SU-DHL-6 (cell line): ENCODE measurements around the gene KRT77.

Experiments used
- EZH2phosphoT487 ChIP-seq: fragments of 200-600 bp; sonication (generic), shearing (Covaris generic); conservative IDR thresholded peaks from 2 replicates; pipeline ENCODE4 v1.6.1; 2018; ENCODE audit warnings: mild to moderate bottlenecking, antibody characterized with exemption, low read length, moderate library complexity, mixed read lengths
- TF ChIP-seq, protein P1 (sequence below): fragments of 200-600 bp; sonication (generic); IDR thresholded peaks from one replicate; pipeline ENCODE4 v1.5.1; 2017; ENCODE audit warnings: antibody characterized with exemption, mild to moderate bottlenecking, low read length, moderate library complexity; ENCODE audit not compliant: insufficient read depth, poor library complexity, severe bottlenecking

DNA sequence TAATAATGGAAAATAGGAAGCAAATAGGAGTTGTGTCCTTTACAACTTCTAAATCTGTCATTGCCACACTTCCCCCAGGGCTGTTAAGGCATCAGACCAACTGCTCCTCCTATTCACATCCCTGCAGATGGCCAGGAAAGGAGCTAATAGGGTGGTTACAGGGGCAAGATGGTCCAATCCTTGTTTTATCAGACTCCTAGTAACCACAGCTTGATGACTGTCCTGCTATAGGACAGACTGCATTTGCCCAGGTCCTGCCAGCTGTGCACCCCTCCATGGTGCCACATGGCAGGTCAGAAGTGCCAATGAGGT, 40.5 kb downstream of the KRT77 start:
- TF ChIP-seq, protein P1, sequence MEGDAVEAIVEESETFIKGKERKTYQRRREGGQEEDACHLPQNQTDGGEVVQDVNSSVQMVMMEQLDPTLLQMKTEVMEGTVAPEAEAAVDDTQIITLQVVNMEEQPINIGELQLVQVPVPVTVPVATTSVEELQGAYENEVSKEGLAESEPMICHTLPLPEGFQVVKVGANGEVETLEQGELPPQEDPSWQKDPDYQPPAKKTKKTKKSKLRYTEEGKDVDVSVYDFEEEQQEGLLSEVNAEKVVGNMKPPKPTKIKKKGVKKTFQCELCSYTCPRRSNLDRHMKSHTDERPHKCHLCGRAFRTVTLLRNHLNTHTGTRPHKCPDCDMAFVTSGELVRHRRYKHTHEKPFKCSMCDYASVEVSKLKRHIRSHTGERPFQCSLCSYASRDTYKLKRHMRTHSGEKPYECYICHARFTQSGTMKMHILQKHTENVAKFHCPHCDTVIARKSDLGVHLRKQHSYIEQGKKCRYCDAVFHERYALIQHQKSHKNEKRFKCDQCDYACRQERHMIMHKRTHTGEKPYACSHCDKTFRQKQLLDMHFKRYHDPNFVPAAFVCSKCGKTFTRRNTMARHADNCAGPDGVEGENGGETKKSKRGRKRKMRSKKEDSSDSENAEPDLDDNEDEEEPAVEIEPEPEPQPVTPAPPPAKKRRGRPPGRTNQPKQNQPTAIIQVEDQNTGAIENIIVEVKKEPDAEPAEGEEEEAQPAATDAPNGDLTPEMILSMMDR: no peak
- no peak for TF ChIP-seq EZH2phosphoT487
